IPS DF 6.9 (cell line): ENCODE data around the gene DRG2.

Source experiments
- DNase-seq: peaks from one replicate; pipeline ENCODE4 v3.0.0-alpha.2; 2013; ENCODE audit warnings: low read depth, low spot score
- H3K27ac ChIP-seq: one replicate; pipeline ENCODE4 v1.5.1; 2013; ENCODE audit warnings: low read length, control low read depth
- H3K27me3 ChIP-seq: 2 replicates; pipeline ENCODE4 v1.6.1; 2013; ENCODE audit warnings: mild to moderate bottlenecking, low read length; ENCODE audit not compliant: control insufficient read depth, insufficient read depth
- H3K36me3 ChIP-seq: 2 replicates; pipeline ENCODE4 v1.6.1; 2013; ENCODE audit warnings: low read length; ENCODE audit not compliant: control insufficient read depth, insufficient read depth
- H3K4me1 ChIP-seq: 2 replicates; pipeline ENCODE4 v1.6.1; 2013; ENCODE audit warnings: low read length; ENCODE audit not compliant: control insufficient read depth, insufficient read depth
- H3K4me3 ChIP-seq: 2 replicates; pipeline ENCODE4 v1.5.1; 2013; ENCODE audit warnings: mild to moderate bottlenecking, low read length
- H3K9me3 ChIP-seq: 2 replicates; pipeline ENCODE4 v1.6.1; 2013; ENCODE audit warnings: low read length, inconsistent platforms; ENCODE audit not compliant: control insufficient read depth, insufficient read depth
- WGBS: extraction: QIAGEN DNeasy Blood & Tissue Kit; methylation state at CpG from one replicate; pipeline ENCODE4 v1.1.7; 2013; ENCODE audit warnings: mixed read lengths, missing lambda C conversion rate; ENCODE audit not compliant: insufficient read length, insufficient coverage; 5-methylcytosine and 5-hydroxymethylcytosine counted together

DRG2 gene

DNA sequence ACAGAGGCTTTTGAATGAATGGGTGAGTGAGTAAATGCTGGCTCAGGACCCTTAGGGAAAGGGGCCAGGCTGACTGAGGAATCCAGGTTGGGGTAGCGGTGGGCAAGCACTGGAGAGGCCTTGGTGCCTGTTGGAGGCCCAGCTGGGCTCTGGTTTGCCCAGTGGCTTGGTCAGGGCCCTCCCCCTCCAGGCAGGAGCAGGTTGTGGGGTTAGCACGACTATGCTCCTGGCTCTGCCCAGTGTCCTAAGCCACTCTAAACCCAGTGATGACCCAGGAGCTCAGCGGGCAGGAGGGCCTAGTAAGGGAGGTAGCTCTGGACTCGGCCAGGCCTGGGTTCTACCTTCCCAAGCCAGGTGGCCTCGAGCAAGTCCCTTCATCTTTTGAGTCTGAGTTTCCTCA, 28.3 kb downstream of the DRG2 start:
- WGBS = no CpG with 5 or more reads among the region's 5 CpGs
- Histone ChIP-seq H3K27me3 (no peaks in the 10 kb centered on the region), H3K27ac (no peak overlapping the region), H3K4me3 (no peak overlapping the region), H3K36me3 (no peaks in the 10 kb centered on the region; the same call in 1 of the 2 replicates), H3K4me1 (no peaks in the 10 kb centered on the region), H3K9me3 (no peaks in the 10 kb centered on the region)
- no peak for DNase-seq

- H3K9me3 ChIP-seq = no peaks in the 10 kb centered on the region
- H3K4me1 ChIP-seq = no peaks in the 10 kb centered on the region
- no CpG with 5 or more reads among the region's 1 CpG for WGBS
- H3K36me3 ChIP-seq = no peaks in the 10 kb centered on the region; the same call in 1 of the 2 replicates
- no peak overlapping the region for H3K4me3 ChIP-seq
- no peaks in the 10 kb centered on the region for H3K27me3 ChIP-seq
- H3K27ac ChIP-seq = no peak overlapping the region
- DNase-seq = no peak
Observed at GRCh38 chr17:18117533-18117932, 29.8 kb downstream of the DRG2 start.

DNA sequence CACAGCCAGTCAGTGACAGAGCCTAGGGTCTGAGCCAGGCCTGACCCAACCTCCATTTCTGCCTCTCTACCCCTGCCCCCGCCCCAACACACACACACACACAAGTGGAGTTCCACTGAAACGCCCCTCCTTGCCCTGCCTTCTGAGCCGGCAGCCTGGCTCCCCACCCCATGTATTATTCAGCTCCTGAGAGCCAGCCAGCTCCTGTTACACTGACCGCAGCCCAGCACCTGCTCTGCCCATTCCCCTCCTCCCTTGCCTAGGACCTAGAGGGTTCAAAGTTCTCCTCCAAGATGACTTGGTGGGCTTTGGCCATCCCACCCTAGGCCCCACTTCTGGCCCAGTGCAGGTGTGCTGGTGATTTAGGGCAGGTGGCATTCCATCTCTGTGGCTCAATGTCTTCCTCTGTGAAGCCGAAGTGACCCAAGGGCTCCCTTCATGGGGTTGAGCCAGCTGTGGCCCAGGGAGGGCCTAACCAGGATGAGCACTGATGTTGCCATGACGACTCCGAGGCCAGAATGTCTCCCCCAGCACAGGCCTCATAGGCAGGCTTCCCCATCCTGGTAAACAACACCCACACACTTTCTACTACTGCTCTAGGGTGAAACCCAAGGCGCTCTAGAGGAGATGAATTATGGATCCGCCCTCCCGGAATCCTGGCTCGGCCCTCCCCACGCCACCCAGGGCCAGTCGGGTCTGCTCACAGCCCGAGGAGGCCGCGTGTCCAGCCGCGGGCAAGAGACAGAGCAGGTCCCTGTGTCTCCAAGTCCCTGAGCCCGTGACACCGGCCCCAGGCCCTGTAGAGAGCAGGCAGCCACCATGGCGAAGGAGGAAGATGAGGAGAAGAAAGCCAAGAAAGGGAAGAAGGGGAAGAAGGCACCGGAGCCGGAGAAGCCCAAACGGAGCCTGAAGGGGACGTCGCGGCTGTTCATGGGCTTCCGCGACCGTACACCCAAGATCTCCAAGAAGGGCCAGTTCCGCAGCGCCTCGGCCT, 30.5 kb downstream of the DRG2 start:
- Histone ChIP-seq H3K4me1 (no peaks in the 10 kb centered on the region), H3K36me3 (no peaks in the 10 kb centered on the region; the same call in 1 of the 2 replicates), H3K4me3 (no peak overlapping the region), H3K27ac (no peak overlapping the region), H3K27me3 (no peaks in the 10 kb centered on the region), H3K9me3 (no peaks in the 10 kb centered on the region)
- no CpG with 5 or more reads among the region's 33 CpGs for WGBS
- DNase-seq = no peak

GRCh38 chr17:18119166-18119745, 31.5 kb downstream of the DRG2 start:
- DNase-seq = no peak
- Histone ChIP-seq H3K4me3 (no peak overlapping the region), H3K27ac (no peak overlapping the region), H3K36me3 (no peaks in the 10 kb centered on the region; the same call in 1 of the 2 replicates), H3K9me3 (no peaks in the 10 kb centered on the region), H3K4me1 (no peaks in the 10 kb centered on the region), H3K27me3 (no peaks in the 10 kb centered on the region)
- WGBS = no CpG with 5 or more reads among the region's 57 CpGs

DNA sequence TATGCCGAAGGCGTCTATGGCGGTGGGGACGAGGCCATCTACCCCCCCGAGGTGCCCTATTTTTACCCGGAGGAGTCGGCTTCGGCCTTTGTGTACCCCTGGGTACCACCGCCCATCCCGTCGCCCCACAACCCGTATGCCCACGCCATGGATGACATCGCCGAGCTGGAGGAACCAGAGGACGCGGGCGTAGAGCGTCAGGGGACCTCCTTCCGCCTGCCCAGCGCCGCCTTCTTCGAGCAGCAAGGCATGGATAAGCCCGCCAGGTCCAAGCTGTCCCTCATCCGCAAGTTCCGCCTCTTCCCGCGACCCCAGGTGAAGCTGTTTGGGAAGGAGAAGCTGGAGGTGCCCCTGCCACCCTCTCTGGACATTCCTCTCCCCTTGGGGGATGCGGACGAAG, 32.2 kb downstream of the DRG2 start:
- Histone ChIP-seq H3K4me3 (no peak overlapping the region), H3K27ac (no peak overlapping the region), H3K36me3 (no peaks in the 10 kb centered on the region; the same call in 1 of the 2 replicates), H3K9me3 (no peaks in the 10 kb centered on the region), H3K27me3 (no peaks in the 10 kb centered on the region), H3K4me1 (no peaks in the 10 kb centered on the region)
- WGBS = no CpG with 5 or more reads among the region's 30 CpGs
- DNase-seq = no peak

- H3K36me3 ChIP-seq = no peaks in the 10 kb centered on the region; the same call in 1 of the 2 replicates
- H3K27me3 ChIP-seq = no peaks in the 10 kb centered on the region
- no peaks in the 10 kb centered on the region for H3K9me3 ChIP-seq
- WGBS = no CpG with 5 or more reads among the region's 68 CpGs
- H3K4me3 ChIP-seq = no peak overlapping the region
- H3K4me1 ChIP-seq = no peaks in the 10 kb centered on the region
- no peak overlapping the region for H3K27ac ChIP-seq
- DNase-seq = no peak
Observed at GRCh38 chr17:18120461-18121017, 32.8 kb downstream of the DRG2 start.

- no peaks in the 10 kb centered on the region for H3K4me1 ChIP-seq
- no peak overlapping the region for H3K4me3 ChIP-seq
- H3K27me3 ChIP-seq = no peaks in the 10 kb centered on the region
- no peak overlapping the region for H3K27ac ChIP-seq
- WGBS = no CpG with 5 or more reads among the region's 54 CpGs
- no peaks in the 10 kb centered on the region for H3K9me3 ChIP-seq
- no peaks in the 10 kb centered on the region; the same call in 1 of the 2 replicates for H3K36me3 ChIP-seq
- DNase-seq = no peak
Observed at GRCh38 chr17:18121144-18121910, 33.6 kb downstream of the DRG2 start.

GRCh38 chr17:18122990-18123753, 35.4 kb downstream of the DRG2 start:
- Histone ChIP-seq H3K27me3 (no peaks in the 10 kb centered on the region), H3K36me3 (no peaks in the 10 kb centered on the region; the same call in 1 of the 2 replicates), H3K9me3 (no peaks in the 10 kb centered on the region), H3K27ac (no peak overlapping the region), H3K4me1 (no peaks in the 10 kb centered on the region), H3K4me3 (no peak overlapping the region)
- DNase-seq = no peak
- WGBS = no CpG with 5 or more reads among the region's 31 CpGs

GRCh38 chr17:18124345-18125126, 36.8 kb downstream of the DRG2 start:
- no peaks in the 10 kb centered on the region for H3K27me3 ChIP-seq
- no peaks in the 10 kb centered on the region; the same call in 1 of the 2 replicates for H3K36me3 ChIP-seq
- H3K4me1 ChIP-seq = no peaks in the 10 kb centered on the region
- H3K9me3 ChIP-seq = no peaks in the 10 kb centered on the region
- H3K4me3 ChIP-seq = no peak overlapping the region
- no peak for DNase-seq
- no peak overlapping the region for H3K27ac ChIP-seq
- no CpG with 5 or more reads among the region's 11 CpGs for WGBS
